Adrenal gland (tissue), 5 donors: ENCODE results near the gene NFKB2.

ENCODE experiments used
- CTCF ChIP-seq, 6 experiments: fragments of 450-650 bp in 4 of 6; fragments of 200-600 bp in 2 of 6; sonication (generic) in 1 of 6; IDR thresholded peaks; 1 replicate in 5 of 6; 2 replicates in 1 of 6; pipeline versions ENCODE4 v1.5.1 to v1.8.0; 2016 to 2021; ENCODE audit warnings: antibody characterized with exemption in 6 of 6, mild to moderate bottlenecking in 2 of 6, moderate library complexity in 1 of 6
- POLR2A ChIP-seq, 2 donors: fragments of 450-650 bp; IDR thresholded peaks; one replicate each; pipeline ENCODE4 v1.6.1; 2017; ENCODE audit warnings: antibody characterized with exemption in 2 of 2, mild to moderate bottlenecking in 2 of 2, moderate library complexity in 1 of 2
- donor health status: DM: no; HTN: no; CAD: no.

- TF ChIP-seq CTCF (IDR thresholded peaks at IDR 0.05) = no peak
- no peak for TF ChIP-seq POLR2A (IDR thresholded peaks at IDR 0.05)
Measured at GRCh38 chr10:102379383-102379782, 16.1 kb upstream of the NFKB2 start.
